Hepatocyte (in vitro differentiated cells): ENCODE results near the gene SLC4A1AP. TPM values are rescaled to one million over a fixed set of nuclear protein-coding genes. Genes with fewer than 3 reads are reported as not detected.

Source experiments
- DNase-seq: peaks from one replicate; pipeline ENCODE4 v3.0.0-alpha.2; 2016; ENCODE audit warnings: low spot score
- H2AFZ ChIP-seq: fragments of 200-600 bp; sonication (generic); 2 replicates; pipeline ENCODE4 v1.6.0; 2016; ENCODE audit warnings: antibody characterized with exemption, mild to moderate bottlenecking
- H3K27ac ChIP-seq: fragments of 200-600 bp; sonication (generic); 2 replicates; pipeline ENCODE4 v1.5.1; 2016; ENCODE audit warnings: mild to moderate bottlenecking
- H3K27me3 ChIP-seq: fragments of 200-600 bp; sonication (generic); 2 replicates; pipeline ENCODE4 v1.6.1; 2016
- H3K36me3 ChIP-seq: fragments of 200-600 bp; sonication (generic); replicated peaks from 2 replicates; pipeline ENCODE4 v1.5.1; 2016; ENCODE audit warnings: low read depth; ENCODE audit not compliant: insufficient read depth
- H3K4me1 ChIP-seq: fragments of 200-600 bp; sonication (generic); 2 replicates; pipeline ENCODE4 v1.5.1; 2016; ENCODE audit warnings: mild to moderate bottlenecking, moderate library complexity; ENCODE audit not compliant: insufficient read depth
- H3K4me2 ChIP-seq: fragments of 200-600 bp; sonication (generic); 2 replicates; pipeline ENCODE4 v1.6.0; 2016
- H3K4me3 ChIP-seq: fragments of 200-600 bp; sonication (generic); 2 replicates; pipeline ENCODE4 v1.5.1; 2016; ENCODE audit warnings: mild to moderate bottlenecking
- H3K79me2 ChIP-seq: fragments of 200-600 bp; sonication (generic); 2 replicates; pipeline ENCODE4 v1.6.0; 2017; ENCODE audit warnings: mild to moderate bottlenecking
- H3K9me2 ChIP-seq: fragments of 200-600 bp; sonication (generic); replicated peaks from 2 replicates; pipeline ENCODE4 v1.6.0; 2017; ENCODE audit warnings: mild to moderate bottlenecking; ENCODE audit not compliant: insufficient read depth
- H3K9me3 ChIP-seq: fragments of 200-600 bp; sonication (generic); 2 replicates; pipeline ENCODE4 v1.5.1; 2016; ENCODE audit warnings: low read depth, mild to moderate bottlenecking
- H4K20me1 ChIP-seq: fragments of 200-600 bp; sonication (generic); 2 replicates; pipeline ENCODE4 v1.6.0; 2016; ENCODE audit warnings: mild to moderate bottlenecking; ENCODE audit not compliant: insufficient read depth, poor library complexity, severe bottlenecking
- CTCF ChIP-seq: fragments of 200-600 bp; sonication (generic); IDR thresholded peaks from 2 replicates; pipeline ENCODE4 v1.5.1; 2016; ENCODE audit warnings: antibody characterized with exemption, mild to moderate bottlenecking; ENCODE audit not compliant: poor library complexity
- EZH2 ChIP-seq: fragments of 200-600 bp; sonication (generic); IDR thresholded peaks from 2 replicates; pipeline ENCODE4 v1.6.1; 2016; ENCODE audit warnings: antibody characterized with exemption, mild to moderate bottlenecking, borderline replicate concordance
- EZH2phosphoT487 ChIP-seq: fragments of 200-600 bp; sonication (generic); IDR thresholded peaks from one replicate; pipeline ENCODE4 v1.6.1; 2018; ENCODE audit warnings: antibody characterized with exemption, mild to moderate bottlenecking, low read depth, moderate library complexity; ENCODE audit not compliant: unreplicated experiment, severe bottlenecking
- WGBS: methylation state at CpG from one replicate; pipeline ENCODE4 v1.1.6; 2016; ENCODE audit warnings: low lambda C conversion rate; ENCODE audit errors: missing lambda C conversion rate; 5-methylcytosine and 5-hydroxymethylcytosine counted together
- polyA plus RNA-seq: library from polyadenylated mRNA; unstranded; fragments of >200 nt; fragmentation: Nextera tagmentation; extraction: Ambion mirVana; gene quantifications from 2 replicates; pipeline ENCODE4 v1.2.1, GENCODE V29; 2016
- total RNA-seq: library from RNA; depleted of rRNA; stranded (reverse); fragments of >200 nt; gene quantifications from 2 replicates; pipeline ENCODE4 v1.2.3, GENCODE V29; 2014

The SLC4A1AP gene
- total and polyA plus RNA-seq, 2 experiments from 2014 or later = 21.1 to 21.9 TPM

DNA sequence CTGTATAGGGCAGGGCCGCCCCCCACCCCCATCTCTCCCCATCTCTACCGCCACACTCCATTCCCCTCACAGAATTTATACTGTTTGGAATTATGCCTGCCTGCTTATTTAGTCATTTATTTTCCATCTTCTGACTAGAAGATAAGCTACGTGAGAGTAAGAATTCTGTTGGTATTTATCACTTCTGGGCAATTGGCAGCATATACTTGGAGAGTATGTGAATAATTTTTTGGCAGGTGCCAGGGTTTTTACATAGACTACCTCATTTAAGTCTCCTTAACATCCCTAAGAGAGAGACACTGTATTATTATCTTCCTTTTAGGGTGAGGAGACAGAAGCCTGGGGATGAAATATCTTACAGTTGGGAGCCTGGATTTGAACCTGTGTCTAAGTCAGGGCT, 45.0 kb downstream of the SLC4A1AP start:
- no peaks in the 10 kb centered on the region for H3K36me3 ChIP-seq
- no peaks in the 10 kb centered on the region for H3K27me3 ChIP-seq
- no peak overlapping the region for H2AFZ ChIP-seq
- peak overlapping the region; percentile 20 for H3K27ac ChIP-seq
- TF ChIP-seq CTCF (no peak), EZH2 (no peak), EZH2phosphoT487 (no peak)
- no peaks in the 10 kb centered on the region for H4K20me1 ChIP-seq
- no peak overlapping the region for H3K4me3 ChIP-seq
- no peak overlapping the region for H3K4me2 ChIP-seq
- 91% methylated on average over 3 of the region's 3 CpGs for WGBS
- DNase-seq = no peak
- no peaks in the 10 kb centered on the region for H3K9me2 ChIP-seq
- H3K4me1 ChIP-seq = peaks cover 13% of the 10 kb centered on the region
- no peaks in the 10 kb centered on the region for H3K9me3 ChIP-seq
- no peaks in the 10 kb centered on the region for H3K79me2 ChIP-seq

GRCh38 chr2:27709326-27709725, 45.6 kb downstream of the SLC4A1AP start:
- DNase-seq = no peak
- Histone ChIP-seq H3K79me2 (no peaks in the 10 kb centered on the region), H2AFZ (no peak overlapping the region), H3K27me3 (no peaks in the 10 kb centered on the region), H3K9me3 (no peaks in the 10 kb centered on the region), H3K27ac (no peak overlapping the region), H3K36me3 (no peaks in the 10 kb centered on the region), H3K9me2 (no peaks in the 10 kb centered on the region), H4K20me1 (no peaks in the 10 kb centered on the region), H3K4me1 (peaks cover 13% of the 10 kb centered on the region), H3K4me2 (no peak overlapping the region), H3K4me3 (no peak overlapping the region)
- WGBS = 74% methylated on average over 2 of the region's 2 CpGs
- no peak for TF ChIP-seq EZH2
- no peak for TF ChIP-seq CTCF
- TF ChIP-seq EZH2phosphoT487 = no peak

DNA sequence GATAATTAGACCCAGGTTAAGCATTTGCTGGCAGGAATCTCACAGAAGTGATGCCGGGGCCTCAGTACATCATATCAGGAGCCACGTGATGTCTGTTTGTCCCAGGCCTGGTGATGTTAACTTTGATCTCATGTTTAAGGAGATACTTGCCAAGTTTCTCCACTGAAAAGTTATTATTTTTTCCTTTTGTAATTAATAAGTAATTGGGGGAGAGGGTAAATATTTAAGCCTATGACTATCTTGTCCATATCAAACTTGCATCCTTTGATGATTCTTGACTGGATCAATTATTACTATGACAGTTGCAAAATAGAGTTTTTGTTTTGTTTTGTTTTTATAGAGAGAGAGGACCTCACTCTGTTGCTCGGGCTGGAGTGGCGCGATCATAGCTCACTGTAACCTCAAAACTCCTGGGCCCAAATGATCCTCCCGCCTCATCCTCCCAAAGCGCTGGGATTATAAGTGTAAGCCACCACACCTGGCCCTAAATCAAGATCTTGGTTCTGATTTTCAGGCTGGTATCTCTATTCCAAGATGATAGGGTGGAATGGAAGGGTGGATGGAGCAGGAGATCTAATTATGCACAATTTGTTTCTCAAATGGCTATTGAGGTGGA, 46.4 kb downstream of the SLC4A1AP start:
- Histone ChIP-seq H3K79me2 (no peaks in the 10 kb centered on the region), H3K27me3 (no peaks in the 10 kb centered on the region), H2AFZ (no peak overlapping the region), H3K36me3 (no peaks in the 10 kb centered on the region), H3K9me3 (no peaks in the 10 kb centered on the region), H3K9me2 (no peaks in the 10 kb centered on the region), H3K4me2 (no peak overlapping the region), H3K4me3 (no peak overlapping the region), H4K20me1 (no peaks in the 10 kb centered on the region), H3K27ac (no peak overlapping the region), H3K4me1 (peaks cover 13% of the 10 kb centered on the region)
- no peak for DNase-seq
- TF ChIP-seq CTCF (no peak), EZH2phosphoT487 (no peak), EZH2 (no peak)
- 87% methylated on average over 7 of the region's 7 CpGs for WGBS
